ENCODE measurements around the gene CCL28. TPM values are rescaled to one million over a fixed set of nuclear protein-coding genes. Genes with fewer than 3 reads are reported as not detected.
"Not testable (repeated sequence)": the region's sequence is repeated elsewhere in the genome, so short reads cannot be mapped to it uniquely, and the experiment has no call there.

The CCL28 gene
- total RNA-seq, 2 experiments from 2014 or later = 5.4 TPM

DNA sequence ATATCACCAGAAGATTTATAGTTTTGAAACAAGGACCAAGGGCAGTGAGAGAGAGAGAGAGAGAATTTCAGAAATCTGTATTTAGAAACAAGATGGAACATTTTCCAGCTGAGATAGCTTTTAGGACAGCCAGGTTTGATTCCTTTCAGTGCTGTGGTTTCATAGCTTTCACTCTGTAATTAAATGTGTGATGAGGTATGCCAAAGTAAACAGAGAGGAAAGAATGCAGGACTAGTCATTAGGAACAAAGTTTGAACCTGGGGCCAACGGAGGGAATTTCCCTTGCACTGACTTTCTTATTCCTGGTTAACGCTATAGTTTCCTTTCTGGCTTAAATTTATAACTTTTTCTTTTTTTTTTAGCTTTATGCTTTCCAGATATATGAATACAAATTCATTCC, 10.0 kb upstream of the CCL28 start:
- no peaks in the 10 kb centered on the region for H3K27me3 Mint-ChIP-seq (ENCODE audit: low read depth)
- peaks cover 2% of the 10 kb centered on the region for H3K4me1 Mint-ChIP-seq (ENCODE audit: low read depth)
- CTCF ChIA-PET = interaction anchor here (0.7 kb wide), 1 partner anchor 1476 kb away, joined by 3 read pairs; no protein-coding TSS in a partner anchor
- no peak overlapping the region for H3K27ac Mint-ChIP-seq
- H3K36me3 Mint-ChIP-seq (ENCODE audit: low read depth) = no peaks in the 10 kb centered on the region
- no peak overlapping the region for H3K4me3 Mint-ChIP-seq
- intact Hi-C loops (cut with micrococcal nuclease) = no loop called here
- H3K9me3 Mint-ChIP-seq = no peaks in the 10 kb centered on the region
- DNase-seq = no peak

- H3K27ac Mint-ChIP-seq = no peak overlapping the region
- no peak overlapping the region for H3K4me3 Mint-ChIP-seq
- DNase-seq = no peak
- no peaks in the 10 kb centered on the region for H3K9me3 Mint-ChIP-seq
- H3K36me3 Mint-ChIP-seq (ENCODE audit: low read depth) = no peaks in the 10 kb centered on the region
- peaks cover 2% of the 10 kb centered on the region for H3K4me1 Mint-ChIP-seq (ENCODE audit: low read depth)
- CTCF ChIA-PET = interaction anchor here (0.7 kb wide), 1 partner anchor 1475 kb away, joined by 3 read pairs; no protein-coding TSS in a partner anchor
- H3K27me3 Mint-ChIP-seq (ENCODE audit: low read depth) = no peaks in the 10 kb centered on the region
- intact Hi-C loops (cut with micrococcal nuclease) = no loop called here
Observed at GRCh38 chr5:43421450-43422133, 9.4 kb upstream of the CCL28 start.

DNA sequence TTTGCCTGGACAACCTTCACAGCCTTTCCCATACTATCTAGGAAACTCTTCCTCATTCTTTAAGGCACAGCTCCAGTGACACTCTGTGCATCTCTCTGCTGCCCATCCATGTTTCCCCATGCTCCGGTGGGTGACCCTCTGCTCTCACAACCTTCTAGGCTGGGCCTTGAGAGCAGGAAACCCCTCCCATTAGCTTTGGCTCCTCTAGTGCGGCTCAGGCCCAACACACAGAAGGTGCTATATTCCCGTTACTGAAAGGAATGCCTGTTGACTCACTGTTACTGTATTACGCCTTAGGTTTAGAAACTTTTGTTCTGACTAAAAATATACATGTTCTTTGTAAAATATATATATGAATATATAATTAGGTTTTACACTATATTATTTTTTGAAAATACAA, 8.1 kb upstream of the CCL28 start:
- no peak overlapping the region for H3K4me3 Mint-ChIP-seq

GRCh38 chr5:43418561-43418960, 6.4 kb upstream of the CCL28 start:
- intact Hi-C loops (cut with micrococcal nuclease) = no loop called here
- CTCF ChIA-PET = no interaction called here
- H3K27me3 Mint-ChIP-seq (ENCODE audit: low read depth) = no peaks in the 10 kb centered on the region
- no peak for DNase-seq
- H3K9me3 Mint-ChIP-seq = no peaks in the 10 kb centered on the region
- peaks cover 2% of the 10 kb centered on the region for H3K4me1 Mint-ChIP-seq (ENCODE audit: low read depth)
- H3K27ac Mint-ChIP-seq = no peak overlapping the region
- no peaks in the 10 kb centered on the region for H3K36me3 Mint-ChIP-seq (ENCODE audit: low read depth)
- no peak overlapping the region for H3K4me3 Mint-ChIP-seq

More for the DNA sequence above, 8.1 kb upstream of the CCL28 start:
- CTCF ChIA-PET = no interaction called here
- no peaks in the 10 kb centered on the region for H3K9me3 Mint-ChIP-seq
- no peak overlapping the region for H3K27ac Mint-ChIP-seq
- intact Hi-C loops (cut with micrococcal nuclease) = no loop called here
- DNase-seq = no peak
- H3K4me1 Mint-ChIP-seq (ENCODE audit: low read depth) = peaks cover 2% of the 10 kb centered on the region
- no peaks in the 10 kb centered on the region for H3K27me3 Mint-ChIP-seq (ENCODE audit: low read depth)
- H3K36me3 Mint-ChIP-seq (ENCODE audit: low read depth) = no peaks in the 10 kb centered on the region

DNA sequence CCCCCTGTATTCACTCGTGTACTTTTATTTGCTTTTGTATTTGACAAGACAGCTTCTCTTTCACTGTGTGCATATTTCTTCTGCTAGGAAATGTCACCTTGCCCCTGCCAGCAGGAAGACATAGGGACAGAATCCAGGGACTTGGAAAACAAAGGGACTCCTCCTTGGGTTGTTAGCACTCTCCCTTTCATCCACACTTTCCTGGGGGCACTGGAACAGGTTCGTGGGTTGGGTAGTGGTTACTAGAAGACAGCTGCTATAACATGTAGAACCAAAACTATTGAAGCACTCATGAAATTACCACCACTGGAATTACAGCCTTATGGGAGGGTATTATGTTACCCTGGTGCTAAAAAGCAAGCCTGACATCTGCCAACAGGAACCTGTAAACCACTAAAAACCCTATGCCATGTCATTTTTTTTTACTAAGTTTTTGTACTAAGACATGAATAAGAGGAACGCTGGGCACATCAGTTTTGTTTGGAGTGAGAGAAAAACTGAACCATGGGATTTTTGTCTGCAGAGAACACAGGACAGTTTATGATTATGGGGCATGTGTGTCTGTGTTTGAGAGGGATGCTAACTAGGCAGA, 4.7 kb upstream of the CCL28 start:
- intact Hi-C loops (cut with micrococcal nuclease) = no loop called here
- no peak overlapping the region for H3K27ac Mint-ChIP-seq
- CTCF ChIA-PET = no interaction called here
- H3K4me1 Mint-ChIP-seq (ENCODE audit: low read depth) = no peaks in the 10 kb centered on the region
- H3K27me3 Mint-ChIP-seq (ENCODE audit: low read depth) = no peaks in the 10 kb centered on the region
- H3K4me3 Mint-ChIP-seq = no peak overlapping the region
- no peaks in the 10 kb centered on the region for H3K36me3 Mint-ChIP-seq (ENCODE audit: low read depth)
- H3K9me3 Mint-ChIP-seq = no peaks in the 10 kb centered on the region
- no peak for DNase-seq

DNA sequence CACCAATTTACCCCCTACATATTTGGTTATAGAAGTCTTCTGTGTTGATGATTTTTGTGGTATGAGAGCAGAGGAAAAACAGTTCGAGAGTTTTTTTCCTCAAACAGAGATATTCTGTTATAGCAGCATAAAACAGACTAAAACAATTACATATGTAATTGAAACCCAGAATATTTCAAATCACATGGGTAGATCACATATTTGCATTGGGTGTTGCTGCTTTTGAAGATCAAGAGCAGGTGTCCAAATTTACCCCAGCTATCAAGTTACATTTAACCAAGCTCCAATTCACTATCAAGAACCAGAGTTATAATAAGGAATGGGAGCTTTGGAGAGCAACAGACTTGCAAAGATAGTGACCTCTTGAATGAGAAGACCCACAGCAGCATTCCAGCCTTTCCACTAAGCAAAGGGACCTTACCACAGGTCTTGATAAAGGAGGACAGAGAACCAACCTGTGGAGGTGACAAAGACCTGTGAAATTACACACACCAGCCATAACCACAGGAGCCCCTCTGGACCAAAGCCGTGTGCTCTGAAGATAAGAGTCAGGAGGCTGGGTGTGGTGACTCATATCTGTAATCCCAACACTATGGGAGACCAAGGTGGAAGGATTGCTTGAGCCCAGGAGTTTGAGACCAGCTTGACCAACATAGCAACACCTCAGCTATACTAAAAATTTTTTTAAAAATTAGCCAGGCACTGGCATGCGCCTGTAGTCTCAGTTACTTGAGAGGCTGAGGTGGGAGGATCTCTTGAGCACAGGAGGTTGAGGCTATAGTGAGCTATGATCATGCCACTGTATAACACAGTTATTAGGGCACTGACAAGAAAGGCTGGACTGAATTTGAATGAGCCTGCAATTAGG, 4.0 kb upstream of the CCL28 start:
- CTCF ChIA-PET = no interaction called here
- H3K4me1 Mint-ChIP-seq (ENCODE audit: low read depth) = no peaks in the 10 kb centered on the region
- H3K36me3 Mint-ChIP-seq (ENCODE audit: low read depth) = no peaks in the 10 kb centered on the region
- no peak for DNase-seq
- H3K4me3 Mint-ChIP-seq = no peak overlapping the region
- no peaks in the 10 kb centered on the region for H3K9me3 Mint-ChIP-seq
- intact Hi-C loops (cut with micrococcal nuclease) = no loop called here
- no peaks in the 10 kb centered on the region for H3K27me3 Mint-ChIP-seq (ENCODE audit: low read depth)
- no peak overlapping the region for H3K27ac Mint-ChIP-seq

DNA sequence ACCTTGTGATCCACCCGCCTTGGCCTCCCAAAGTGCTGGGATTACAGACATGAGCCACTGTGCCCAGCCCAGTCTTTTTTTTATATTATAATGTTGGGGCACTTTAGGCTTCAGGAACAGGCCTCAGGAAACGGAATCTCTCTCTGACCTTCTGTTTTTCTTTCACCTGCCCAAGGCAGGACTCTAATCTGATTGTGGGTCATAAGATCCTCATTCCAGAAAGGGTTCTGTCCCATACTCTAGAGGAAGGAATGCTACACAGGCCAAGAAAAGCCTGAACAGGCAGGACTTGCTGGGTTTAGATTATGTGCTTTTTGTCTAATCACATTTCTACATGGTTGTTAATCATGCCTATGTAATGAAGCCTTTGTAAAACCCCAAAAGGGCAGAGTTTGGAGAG, 1.8 kb upstream of the CCL28 start:
- Mint-ChIP-seq H3K36me3 (ENCODE audit: low read depth) (no peaks in the 10 kb centered on the region), H3K4me1 (ENCODE audit: low read depth) (no peaks in the 10 kb centered on the region), H3K4me3 (no peak overlapping the region), H3K9me3 (no peaks in the 10 kb centered on the region), H3K27ac (no peak overlapping the region), H3K27me3 (ENCODE audit: low read depth) (no peaks in the 10 kb centered on the region)
- CTCF ChIA-PET = no interaction called here
- DNase-seq = no peak
- intact Hi-C loops (cut with micrococcal nuclease) = no loop called here

GRCh38 chr5:43412644-43413043, 453 bp upstream of the CCL28 start:
- H3K36me3 Mint-ChIP-seq (ENCODE audit: low read depth) = no peaks in the 10 kb centered on the region
- intact Hi-C loops (cut with micrococcal nuclease) = no loop called here
- peaks cover 8% of the 10 kb centered on the region for H3K9me3 Mint-ChIP-seq
- no peaks in the 10 kb centered on the region for H3K4me1 Mint-ChIP-seq (ENCODE audit: low read depth)
- no peak overlapping the region for H3K27ac Mint-ChIP-seq
- CTCF ChIA-PET = interaction anchor here (1.7 kb wide), 1 partner anchor 42 kb away, joined by 4 read pairs; no protein-coding TSS in a partner anchor
- no peak overlapping the region for H3K4me3 Mint-ChIP-seq
- H3K27me3 Mint-ChIP-seq (ENCODE audit: low read depth) = no peaks in the 10 kb centered on the region
- no peak for DNase-seq

GRCh38 chr5:43411495-43411894, 696 bp downstream of the CCL28 start:
- Mint-ChIP-seq H3K4me3 (no peak overlapping the region), H3K4me1 (ENCODE audit: low read depth) (no peaks in the 10 kb centered on the region), H3K36me3 (ENCODE audit: low read depth) (peaks cover 2% of the 10 kb centered on the region), H3K9me3 (peaks cover 14% of the 10 kb centered on the region), H3K27ac (no peak overlapping the region), H3K27me3 (ENCODE audit: low read depth) (no peaks in the 10 kb centered on the region)
- CTCF ChIA-PET = interaction anchor here (1.7 kb wide), 1 partner anchor 43 kb away, joined by 4 read pairs; no protein-coding TSS in a partner anchor
- intact Hi-C loops (cut with micrococcal nuclease) = no loop called here
- no peak for DNase-seq

DNA sequence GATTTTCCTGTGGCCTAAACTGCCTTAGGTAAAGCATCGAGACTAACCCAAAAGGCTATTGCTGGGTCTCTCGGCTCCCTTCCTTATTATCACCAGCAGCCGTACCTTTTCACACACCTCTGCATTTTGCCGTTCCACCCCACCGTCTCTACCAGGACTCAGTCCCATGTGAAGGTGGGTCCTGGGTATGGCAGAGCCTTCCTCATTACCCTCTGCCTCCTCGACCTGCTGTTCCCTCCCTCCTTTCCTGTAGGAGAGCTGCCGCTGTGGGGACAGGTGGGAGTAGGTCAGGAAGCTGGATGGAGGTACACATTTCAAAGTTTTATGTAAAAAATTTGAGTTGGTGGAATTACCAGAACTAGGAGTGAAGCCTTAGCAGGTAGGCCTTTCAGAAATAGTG, 1.8 kb downstream of the CCL28 start:
- CTCF ChIA-PET = no interaction called here
- no peaks in the 10 kb centered on the region for H3K4me1 Mint-ChIP-seq (ENCODE audit: low read depth)
- H3K27ac Mint-ChIP-seq = no peak overlapping the region
- intact Hi-C loops (cut with micrococcal nuclease) = no loop called here
- peaks cover 2% of the 10 kb centered on the region for H3K36me3 Mint-ChIP-seq (ENCODE audit: low read depth)
- DNase-seq = no peak
- H3K27me3 Mint-ChIP-seq (ENCODE audit: low read depth) = no peaks in the 10 kb centered on the region
- H3K9me3 Mint-ChIP-seq = peaks cover 18% of the 10 kb centered on the region
- no peak overlapping the region for H3K4me3 Mint-ChIP-seq

DNA sequence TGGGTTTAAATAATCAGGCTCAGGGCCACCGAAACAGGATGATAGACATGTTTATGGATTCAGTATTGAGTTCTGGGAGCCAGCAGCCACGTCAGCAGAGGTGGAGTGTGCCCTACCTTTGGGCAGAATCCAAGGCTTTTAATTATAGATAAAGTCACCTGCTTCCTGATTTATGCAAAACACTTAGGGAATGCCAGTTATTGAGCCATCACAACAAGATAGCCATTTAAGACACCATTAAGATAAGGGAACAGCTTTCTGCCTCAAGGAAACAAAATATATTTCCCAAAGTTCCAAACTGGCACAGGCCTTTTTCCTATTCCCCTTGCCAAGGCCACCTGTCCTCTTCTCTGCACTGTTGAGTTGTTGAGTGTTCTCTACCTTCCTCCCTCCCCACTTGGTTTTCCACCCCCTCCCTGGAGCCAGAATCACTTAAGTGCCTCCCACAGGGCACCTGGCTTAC, 2.4 kb downstream of the CCL28 start:
- Mint-ChIP-seq H3K9me3 (peaks cover 23% of the 10 kb centered on the region), H3K4me1 (ENCODE audit: low read depth) (no peaks in the 10 kb centered on the region), H3K27ac (no peak overlapping the region), H3K36me3 (ENCODE audit: low read depth) (peaks cover 2% of the 10 kb centered on the region), H3K4me3 (no peak overlapping the region), H3K27me3 (ENCODE audit: low read depth) (no peaks in the 10 kb centered on the region)
- DNase-seq = no peak
- CTCF ChIA-PET = no interaction called here
- intact Hi-C loops (cut with micrococcal nuclease) = no loop called here

- H3K36me3 Mint-ChIP-seq (ENCODE audit: low read depth); H3K27me3 Mint-ChIP-seq (ENCODE audit: low read depth); H3K4me3 Mint-ChIP-seq; intact Hi-C loops (cut with micrococcal nuclease); H3K4me1 Mint-ChIP-seq (ENCODE audit: low read depth); H3K27ac Mint-ChIP-seq; DNase-seq: not testable (repeated sequence)
- peaks cover 25% of the 10 kb centered on the region for H3K9me3 Mint-ChIP-seq
- CTCF ChIA-PET = interaction anchor here (0.5 to 1.8 kb wide), 2 partner anchors 13 to 55 kb away, joined by 3 to 6 read pairs; no protein-coding TSS in a partner anchor
Observed at GRCh38 chr5:43402524-43403066, 9.6 kb downstream of the CCL28 start.
